Endothelial cell of umbilical vein (primary cell): ENCODE results near the gene SAAL1. TPM values are rescaled to one million over a fixed set of nuclear protein-coding genes. Genes with fewer than 3 reads are reported as not detected.

Experiments used
- BruUV-seq: library from RNA; stranded (reverse); fragments of 400-500 nt; replicated peaks from 2 replicates; lab custom pipeline; 2021; lab: Mats Ljungman, UMichigan
- CTCF ChIA-PET: fragments of 300-600, 350-600 bp; sonication (Branson Sonifier 250); formaldehyde crosslinking; loops from one replicate; lab custom pipeline; 2021; ENCODE audit warnings: antibody characterized with exemption, inconsistent platforms; lab: Charles Lee
- POLR2A ChIA-PET: fragments of 300-600, 350-600 bp; sonication (Branson Sonifier 250); formaldehyde crosslinking; loops from one replicate; lab custom pipeline; 2021; ENCODE audit warnings: antibody characterized with exemption, inconsistent platforms; lab: Charles Lee
- DNase-seq: peaks from one replicate; pipeline ENCODE4 v3.0.0-alpha.2; 2011; ENCODE audit warnings: low read depth, low spot score
- FAIRE-seq: peaks from 2 replicates; lab custom pipeline; 2011; peaks lifted over from hg19 to GRCh38; lab: Jason Lieb, UNC
- H2AFZ ChIP-seq: 2 replicates; pipeline ENCODE4 v1.6.0; 2012; ENCODE audit warnings: low read depth, low read length, control low read depth, inconsistent platforms
- H3K27ac ChIP-seq: 2 replicates; pipeline ENCODE4 v1.5.1; 2011; ENCODE audit warnings: low read depth, mild to moderate bottlenecking, control low read depth, low read length, moderate library complexity; ENCODE audit not compliant: insufficient read depth
- H3K27me3 ChIP-seq, 2 experiments: 2 replicates each; pipeline versions ENCODE4 v1.6.0 to v1.6.1; 2011; ENCODE audit warnings: low read length in 2 of 2, mixed read lengths in 1 of 2; ENCODE audit not compliant: control insufficient read depth in 2 of 2, insufficient read depth in 2 of 2
- H3K36me3 ChIP-seq, 2 experiments: 2 replicates in 1 of 2; 3 replicates in 1 of 2; pipeline ENCODE4 v1.5.1; 2011; ENCODE audit warnings: low read length in 2 of 2, mild to moderate bottlenecking in 1 of 2, moderate library complexity in 1 of 2; ENCODE audit not compliant: control insufficient read depth in 2 of 2, insufficient read depth in 2 of 2; ENCODE audit errors: extremely low read depth in 1 of 2
- H3K4me1 ChIP-seq: 3 replicates; pipeline ENCODE4 v1.5.1; 2011; ENCODE audit warnings: mild to moderate bottlenecking, low read length; ENCODE audit not compliant: control insufficient read depth, insufficient read depth; ENCODE audit errors: extremely low read depth
- H3K4me2 ChIP-seq: 2 replicates; pipeline ENCODE4 v1.6.1; 2011; ENCODE audit warnings: low read length, control low read depth, mixed read lengths; ENCODE audit not compliant: insufficient read depth
- H3K4me3 ChIP-seq, 3 experiments: fragments of 200-600 bp in 1 of 3; sonication (generic), shearing (Covaris generic) in 1 of 3; replicated peaks in 1 of 3; 2 replicates each; pipeline ENCODE4 v1.5.1; 2011 to 2016; ENCODE audit warnings: control low read depth in 3 of 3, low read length in 3 of 3, mild to moderate bottlenecking in 2 of 3, inconsistent platforms in 1 of 3, low read depth in 1 of 3, moderate library complexity in 1 of 3; ENCODE audit not compliant: insufficient read depth in 1 of 3
- H3K79me2 ChIP-seq: 2 replicates; pipeline ENCODE4 v1.6.0; 2012; ENCODE audit warnings: low read length, inconsistent platforms; ENCODE audit not compliant: control insufficient read depth, insufficient read depth
- H3K9ac ChIP-seq: replicated peaks from 2 replicates; pipeline ENCODE3; 2011; ENCODE audit warnings: low read length, control low read depth; ENCODE audit not compliant: insufficient read depth; ENCODE audit errors: extremely low read depth
- H3K9me1 ChIP-seq: replicated peaks from 3 replicates; pipeline ENCODE4 v1.6.0; 2011; ENCODE audit warnings: mild to moderate bottlenecking, low read length; ENCODE audit not compliant: control insufficient read depth, insufficient read depth; ENCODE audit errors: extremely low read depth
- H3K9me3 ChIP-seq: replicated peaks from 2 replicates; pipeline ENCODE4 v1.5.1; 2012; ENCODE audit warnings: low read length, inconsistent platforms; ENCODE audit not compliant: control insufficient read depth, insufficient read depth
- H4K20me1 ChIP-seq: replicated peaks from 2 replicates; pipeline ENCODE3; 2011; ENCODE audit warnings: mild to moderate bottlenecking, low read length; ENCODE audit not compliant: control insufficient read depth, insufficient read depth; ENCODE audit errors: extremely low read depth
- CTCF ChIP-seq, 2 donors: IDR thresholded peaks; 1 replicate in 1 of 2; 2 replicates in 1 of 2; pipeline ENCODE4 v1.5.1; 2011; ENCODE audit warnings: low read length in 2 of 2, mild to moderate bottlenecking in 2 of 2, moderate library complexity in 2 of 2, control low read depth in 1 of 2, inconsistent platforms in 1 of 2, low read depth in 1 of 2; ENCODE audit not compliant: insufficient read depth in 1 of 2; ENCODE audit errors: extremely low read depth in 1 of 2
- EZH2 ChIP-seq: IDR thresholded peaks from 2 replicates; pipeline ENCODE4 v1.6.1; 2012; ENCODE audit warnings: borderline replicate concordance, low read depth, mild to moderate bottlenecking, moderate library complexity, low read length, inconsistent platforms; ENCODE audit not compliant: severe bottlenecking
- FOS ChIP-seq: IDR thresholded peaks from 2 replicates; pipeline ENCODE4 v1.6.1; 2011; ENCODE audit warnings: mild to moderate bottlenecking, low read length, moderate library complexity, borderline replicate concordance; ENCODE audit not compliant: insufficient read depth
- GATA2 ChIP-seq: IDR thresholded peaks from 2 replicates; pipeline ENCODE4 v1.7.0; 2011; ENCODE audit warnings: low read depth, mild to moderate bottlenecking, moderate library complexity, mixed read lengths, low read length; ENCODE audit not compliant: insufficient read length, insufficient read depth
- JUN ChIP-seq: IDR thresholded peaks from 2 replicates; pipeline ENCODE4 v1.6.1; 2011; ENCODE audit warnings: borderline replicate concordance, low read depth; ENCODE audit not compliant: insufficient read length, insufficient read depth
- MAX ChIP-seq: IDR thresholded peaks from 2 replicates; pipeline ENCODE4 v1.6.1; 2011; ENCODE audit not compliant: insufficient read depth, insufficient read length
- MYC ChIP-seq: IDR thresholded peaks from one replicate; pipeline ENCODE4 v1.6.1; 2011; ENCODE audit warnings: mild to moderate bottlenecking, low read depth, low read length
- POLR2A ChIP-seq: IDR thresholded peaks from 2 replicates; pipeline ENCODE4 v1.6.1; 2012; ENCODE audit warnings: low read depth, mild to moderate bottlenecking, control low read depth, low read length
- POLR2AphosphoS5 ChIP-seq: IDR thresholded peaks from 2 replicates; pipeline ENCODE4 v1.6.1; 2012; ENCODE audit warnings: low read depth, mild to moderate bottlenecking, control low read depth, low read length, moderate library complexity; ENCODE audit not compliant: insufficient read depth
- dilution Hi-C: fragments of 300-500 bp; cut with MboI; formaldehyde crosslinking; loops from one replicate; pipeline ENCODE4 v1.15.0; 2019; ENCODE audit warnings: low sequenced_read_pairs; ENCODE audit not compliant: extremely low pct_ligation_motif_present
- intact Hi-C: fragments of 100-400 bp; cut with micrococcal nuclease; formaldehyde crosslinking; loops from one replicate; pipeline ENCODE4 v1.10.0; 2022
- polyA plus RNA-seq, 4 experiments: library from polyadenylated mRNA; depleted of rRNA in 3 of 4; stranded (reverse) in 3 of 4; unstranded in 1 of 4; fragments of >200 nt; gene quantifications; 2 replicates each; pipeline versions ENCODE4 v1.2.1 to v1.2.3, GENCODE V29; 2011 to 2012; ENCODE audit warnings: missing spikeins in 1 of 4
- total RNA-seq: library from RNA; stranded (reverse); gene quantifications from 2 replicates; pipeline ENCODE4 v1.2.3, GENCODE V29; 2021

The SAAL1 gene
- total and polyA plus RNA-seq, 2 donors (not counting 3 experiments of a cell fraction or from before 2014, with no cell fraction given) = 9.5 to 22.1 TPM

- TF ChIP-seq FOS (no peak), JUN (no peak), POLR2A (no peak)
- BruUV-seq = no TSS peak
- H4K20me1 ChIP-seq = no peaks in the 10 kb centered on the region
- H3K27me3 ChIP-seq = peaks cover 7 to 31% of the 10 kb centered on the region in 2 experiments
- H3K79me2 ChIP-seq = no peaks in the 10 kb centered on the region
- no peak overlapping the region for H3K4me3 ChIP-seq
- no peak for FAIRE-seq
- CTCF ChIA-PET = interaction anchor here (0.9 to 1.6 kb wide), 5 partner anchors 30 to 132 kb away, joined by 3 to 11 read pairs (median 3); no protein-coding TSS in a partner anchor
- H2AFZ ChIP-seq = no peak overlapping the region
- H3K4me2 ChIP-seq = no peak overlapping the region
- H3K9me1 ChIP-seq = no peaks in the 10 kb centered on the region
- peaks cover 7% of the 10 kb centered on the region for H3K4me1 ChIP-seq
- no peak for DNase-seq
- no peaks in the 10 kb centered on the region for H3K9me3 ChIP-seq
- no peak overlapping the region for H3K27ac ChIP-seq
- POLR2A ChIA-PET = no interaction called here
- intact Hi-C loops (no loop called here), dilution Hi-C loops (no loop called here)
- no peak overlapping the region for H3K9ac ChIP-seq
- H3K36me3 ChIP-seq = no peaks in the 10 kb centered on the region
Observed at GRCh38 chr11:18111005-18111404, 5.1 kb upstream of the SAAL1 start.

GRCh38 chr11:18108254-18108653 is 2.4 kb upstream of the SAAL1 start:
- Histone ChIP-seq H3K9me1 (no peaks in the 10 kb centered on the region), H3K4me2 (no peak overlapping the region), H3K9ac (no peak overlapping the region), H3K4me1 (peaks cover 7% of the 10 kb centered on the region), H3K27ac (no peak overlapping the region), H3K36me3 (no peaks in the 10 kb centered on the region), H3K9me3 (no peaks in the 10 kb centered on the region), H3K4me3 (no peak overlapping the region), H4K20me1 (no peaks in the 10 kb centered on the region), H3K79me2 (peaks cover 18% of the 10 kb centered on the region), H3K27me3 (peaks cover 7 to 20% of the 10 kb centered on the region in 2 experiments), H2AFZ (no peak overlapping the region)
- TF ChIP-seq POLR2AphosphoS5 = no peak
- TF ChIP-seq FOS = no peak
- no peak for TF ChIP-seq JUN
- TF ChIP-seq GATA2 = no peak
- no peak for TF ChIP-seq EZH2
- TF ChIP-seq MYC = no peak
- no peak for TF ChIP-seq MAX
- no peak for TF ChIP-seq POLR2A
- TF ChIP-seq CTCF (IDR thresholded peaks at IDR 0.05; ENCODE audit: extremely low read depth in 1 of 2, insufficient read depth in 1 of 2, low read depth in 1 of 2, low read length in 2 of 2) = no peak
- no peak for DNase-seq
- no TSS peak for BruUV-seq
- POLR2A ChIA-PET = no interaction called here
- CTCF ChIA-PET = interaction anchor here (0.7 kb wide), 1 partner anchor 9 kb away, joined by 3 read pairs; no protein-coding TSS in a partner anchor
- dilution Hi-C loops = no loop called here
- FAIRE-seq = no peak
- intact Hi-C loops = loop anchor here (5.0 to 10.0 kb wide), 2 partner anchors 214 to 373 kb away; partner anchors contain the start of genes GTF2H1, HPS5 and KCNC1
